NCI-H774 (cell line): ENCODE data around the gene COL4A3.

Experiments used
- DNase-seq: peaks from one replicate; lab custom pipeline; 2025; lab: John Stamatoyannopoulos, UW

COL4A3 gene

DNA sequence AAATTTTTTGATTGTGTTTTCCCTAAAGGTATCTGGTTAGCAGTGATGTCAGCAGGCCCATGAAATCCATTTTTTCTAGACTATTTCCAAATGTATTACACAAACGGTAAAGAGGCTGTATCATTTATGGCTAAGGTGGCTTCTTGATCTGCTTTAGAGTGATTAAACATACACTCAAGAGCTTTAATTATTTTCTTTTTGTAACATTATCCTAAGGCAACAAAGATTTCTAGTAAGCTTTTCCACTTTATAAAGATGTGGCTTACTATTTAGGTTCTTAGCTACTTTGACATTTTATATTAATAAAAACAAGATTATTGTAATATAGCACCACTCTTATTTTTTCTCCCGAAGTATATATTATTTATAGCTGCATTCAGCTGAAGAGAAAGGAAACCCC, 177.1 kb downstream of the COL4A3 start:
- no peak for DNase-seq

DNA sequence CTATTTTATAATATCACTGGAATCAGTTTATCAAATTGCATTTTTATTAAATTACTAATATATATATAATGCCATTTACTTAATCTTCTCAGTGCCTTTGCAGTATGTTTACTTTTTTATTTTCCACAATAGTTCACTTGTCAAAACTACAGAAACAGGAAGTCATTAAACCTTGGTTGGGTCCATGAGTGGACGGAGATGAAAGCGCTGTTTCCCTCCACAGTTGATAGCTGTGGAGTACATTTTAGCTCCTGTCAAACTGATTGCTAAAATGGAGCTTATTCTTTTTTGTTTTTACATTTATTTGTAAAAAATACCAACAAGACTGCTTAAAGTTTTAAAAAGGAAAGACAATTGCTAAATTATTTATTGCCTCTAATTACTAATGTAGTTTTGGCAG, 179.8 kb downstream of the COL4A3 start:
- no peak for DNase-seq

DNA sequence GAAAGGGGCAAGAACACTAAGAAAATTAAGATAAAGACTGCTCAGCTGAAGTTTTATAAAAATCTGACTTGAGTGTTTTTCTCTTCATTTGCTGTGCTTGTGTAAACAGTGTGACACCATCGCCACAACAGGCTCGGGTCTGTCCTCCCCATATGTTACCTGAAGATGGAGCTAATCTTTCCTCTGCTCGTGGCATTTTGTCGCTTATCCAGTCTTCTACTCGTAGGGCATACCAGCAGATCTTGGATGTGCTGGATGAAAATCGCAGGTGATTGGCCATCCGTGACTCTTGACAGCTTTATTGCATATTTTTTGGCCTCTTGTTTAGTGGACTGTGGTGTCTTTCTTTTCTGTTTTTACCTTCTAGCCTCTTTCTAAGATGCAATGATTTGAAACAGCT, 182.7 kb downstream of the COL4A3 start:
- DNase-seq = no peak

GRCh38 chr2:227348324-227348723, 183.9 kb downstream of the COL4A3 start:
- no peak for DNase-seq

- DNase-seq = no peak
Measured at GRCh38 chr2:227349989-227350612, 185.7 kb downstream of the COL4A3 start.

DNA sequence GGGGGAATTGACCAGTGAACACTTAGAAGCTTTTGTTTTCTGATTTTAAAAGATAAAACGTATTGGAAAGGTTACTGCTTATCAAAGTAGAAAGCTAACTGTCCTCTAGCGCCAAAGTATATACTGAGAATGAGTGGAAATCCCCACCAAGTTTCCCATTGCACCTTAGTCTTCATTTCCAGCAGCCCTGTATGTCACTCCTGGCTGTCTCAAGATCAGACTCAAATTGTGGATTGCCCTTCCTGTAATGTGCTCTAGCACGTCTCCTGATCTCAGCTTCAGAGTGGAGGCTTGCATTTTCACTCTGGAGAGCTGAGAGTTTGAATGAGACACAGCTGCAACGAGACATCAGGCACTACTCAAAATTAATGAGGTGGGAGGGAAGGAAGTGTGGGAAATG, 187.2 kb downstream of the COL4A3 start:
- no peak for DNase-seq

DNA sequence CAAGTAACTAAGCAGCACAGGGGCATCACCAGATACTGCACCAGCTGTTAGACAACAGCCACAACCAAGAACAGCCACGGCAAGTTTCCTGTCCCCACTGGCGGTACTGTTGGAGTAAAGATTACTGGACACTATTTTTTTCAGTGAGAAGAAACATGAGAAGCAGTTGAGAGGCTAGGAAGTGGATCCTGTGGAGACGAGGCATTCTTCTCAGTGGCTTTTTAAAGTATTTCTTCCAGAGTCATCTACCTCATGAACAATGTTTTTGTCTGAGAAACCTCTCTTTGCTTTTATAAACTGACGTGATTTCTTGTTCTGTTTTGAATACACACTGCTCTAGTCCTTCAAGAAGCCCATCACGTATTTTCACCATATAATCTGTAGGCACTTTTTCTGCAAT, 195.9 kb downstream of the COL4A3 start:
- DNase-seq = no peak

GRCh38 chr2:227363756-227364155, 199.3 kb downstream of the COL4A3 start:
- DNase-seq = no peak
